Measurements from ENCODE around the gene MRPL18. TPM values are rescaled to one million over a fixed set of nuclear protein-coding genes. Genes with fewer than 3 reads are reported as not detected.

Gene MRPL18
- total RNA-seq, 1 experiment from 2014 or later = 95.2 TPM

DNA sequence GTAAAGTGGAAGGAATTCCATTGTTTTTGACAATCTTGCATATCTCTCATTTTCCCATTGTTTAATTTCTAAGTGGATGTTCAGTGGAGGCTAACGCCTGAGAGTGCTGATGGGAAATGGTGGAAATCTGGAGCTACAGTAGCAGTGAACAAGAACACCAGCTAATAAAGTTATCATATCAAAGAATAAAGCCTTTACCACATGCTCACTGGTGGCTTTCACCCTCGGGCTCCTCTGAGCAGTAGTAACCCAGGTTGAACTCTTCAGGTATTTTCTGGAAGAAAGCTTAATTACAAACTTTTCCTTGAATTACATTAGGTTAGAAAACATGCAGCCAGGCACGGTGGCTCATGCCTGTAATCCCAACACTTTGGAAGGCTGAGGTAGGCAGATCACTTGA is 38.8 kb upstream of the MRPL18 start:
- Mint-ChIP-seq H3K36me3 (peaks cover 80% of the 10 kb centered on the region), H3K4me1 (no peaks in the 10 kb centered on the region), H3K27ac (no peak overlapping the region), H3K27me3 (ENCODE audit: low read depth) (no peaks in the 10 kb centered on the region), H3K4me3 (no peak overlapping the region), H3K9me3 (no peaks in the 10 kb centered on the region)
- TF ChIP-seq FOXK1 (CRISPR knock-in tag; IDR thresholded peaks at IDR 0.05) = no peak
- no peak for TF ChIP-seq ZNF423 (CRISPR knock-in tag; IDR thresholded peaks at IDR 0.05)
- TF ChIP-seq ZNF671 (CRISPR knock-in tag; IDR thresholded peaks at IDR 0.05) = no peak
- TF ChIP-seq JUN (CRISPR knock-in tag; IDR thresholded peaks at IDR 0.05) = no peak
- TF ChIP-seq SP1 (CRISPR knock-in tag; conservative IDR thresholded peaks at IDR 0.05) = no peak
- TF ChIP-seq, protein P1, sequence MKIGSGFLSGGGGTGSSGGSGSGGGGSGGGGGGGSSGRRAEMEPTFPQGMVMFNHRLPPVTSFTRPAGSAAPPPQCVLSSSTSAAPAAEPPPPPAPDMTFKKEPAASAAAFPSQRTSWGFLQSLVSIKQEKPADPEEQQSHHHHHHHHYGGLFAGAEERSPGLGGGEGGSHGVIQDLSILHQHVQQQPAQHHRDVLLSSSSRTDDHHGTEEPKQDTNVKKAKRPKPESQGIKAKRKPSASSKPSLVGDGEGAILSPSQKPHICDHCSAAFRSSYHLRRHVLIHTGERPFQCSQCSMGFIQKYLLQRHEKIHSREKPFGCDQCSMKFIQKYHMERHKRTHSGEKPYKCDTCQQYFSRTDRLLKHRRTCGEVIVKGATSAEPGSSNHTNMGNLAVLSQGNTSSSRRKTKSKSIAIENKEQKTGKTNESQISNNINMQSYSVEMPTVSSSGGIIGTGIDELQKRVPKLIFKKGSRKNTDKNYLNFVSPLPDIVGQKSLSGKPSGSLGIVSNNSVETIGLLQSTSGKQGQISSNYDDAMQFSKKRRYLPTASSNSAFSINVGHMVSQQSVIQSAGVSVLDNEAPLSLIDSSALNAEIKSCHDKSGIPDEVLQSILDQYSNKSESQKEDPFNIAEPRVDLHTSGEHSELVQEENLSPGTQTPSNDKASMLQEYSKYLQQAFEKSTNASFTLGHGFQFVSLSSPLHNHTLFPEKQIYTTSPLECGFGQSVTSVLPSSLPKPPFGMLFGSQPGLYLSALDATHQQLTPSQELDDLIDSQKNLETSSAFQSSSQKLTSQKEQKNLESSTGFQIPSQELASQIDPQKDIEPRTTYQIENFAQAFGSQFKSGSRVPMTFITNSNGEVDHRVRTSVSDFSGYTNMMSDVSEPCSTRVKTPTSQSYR (CRISPR knock-in tag; IDR thresholded peaks at IDR 0.05) = no peak
- no peak for TF ChIP-seq ZNF317 (CRISPR knock-in tag; IDR thresholded peaks at IDR 0.05; ENCODE audit: borderline replicate concordance, low read depth)
- no peak for TF ChIP-seq RELA (CRISPR knock-in tag; IDR thresholded peaks at IDR 0.05; ENCODE audit: borderline replicate concordance)
- TF ChIP-seq FOXJ3 (CRISPR knock-in tag; IDR thresholded peaks at IDR 0.05; ENCODE audit: borderline replicate concordance) = no peak
- no peak for TF ChIP-seq MXD4 (CRISPR knock-in tag; IDR thresholded peaks at IDR 0.05; ENCODE audit: borderline replicate concordance)
- TF ChIP-seq, protein P2, sequence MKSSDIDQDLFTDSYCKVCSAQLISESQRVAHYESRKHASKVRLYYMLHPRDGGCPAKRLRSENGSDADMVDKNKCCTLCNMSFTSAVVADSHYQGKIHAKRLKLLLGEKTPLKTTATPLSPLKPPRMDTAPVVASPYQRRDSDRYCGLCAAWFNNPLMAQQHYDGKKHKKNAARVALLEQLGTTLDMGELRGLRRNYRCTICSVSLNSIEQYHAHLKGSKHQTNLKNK (CRISPR knock-in tag; IDR thresholded peaks at IDR 0.05) = no peak
- TF ChIP-seq, protein P3, sequence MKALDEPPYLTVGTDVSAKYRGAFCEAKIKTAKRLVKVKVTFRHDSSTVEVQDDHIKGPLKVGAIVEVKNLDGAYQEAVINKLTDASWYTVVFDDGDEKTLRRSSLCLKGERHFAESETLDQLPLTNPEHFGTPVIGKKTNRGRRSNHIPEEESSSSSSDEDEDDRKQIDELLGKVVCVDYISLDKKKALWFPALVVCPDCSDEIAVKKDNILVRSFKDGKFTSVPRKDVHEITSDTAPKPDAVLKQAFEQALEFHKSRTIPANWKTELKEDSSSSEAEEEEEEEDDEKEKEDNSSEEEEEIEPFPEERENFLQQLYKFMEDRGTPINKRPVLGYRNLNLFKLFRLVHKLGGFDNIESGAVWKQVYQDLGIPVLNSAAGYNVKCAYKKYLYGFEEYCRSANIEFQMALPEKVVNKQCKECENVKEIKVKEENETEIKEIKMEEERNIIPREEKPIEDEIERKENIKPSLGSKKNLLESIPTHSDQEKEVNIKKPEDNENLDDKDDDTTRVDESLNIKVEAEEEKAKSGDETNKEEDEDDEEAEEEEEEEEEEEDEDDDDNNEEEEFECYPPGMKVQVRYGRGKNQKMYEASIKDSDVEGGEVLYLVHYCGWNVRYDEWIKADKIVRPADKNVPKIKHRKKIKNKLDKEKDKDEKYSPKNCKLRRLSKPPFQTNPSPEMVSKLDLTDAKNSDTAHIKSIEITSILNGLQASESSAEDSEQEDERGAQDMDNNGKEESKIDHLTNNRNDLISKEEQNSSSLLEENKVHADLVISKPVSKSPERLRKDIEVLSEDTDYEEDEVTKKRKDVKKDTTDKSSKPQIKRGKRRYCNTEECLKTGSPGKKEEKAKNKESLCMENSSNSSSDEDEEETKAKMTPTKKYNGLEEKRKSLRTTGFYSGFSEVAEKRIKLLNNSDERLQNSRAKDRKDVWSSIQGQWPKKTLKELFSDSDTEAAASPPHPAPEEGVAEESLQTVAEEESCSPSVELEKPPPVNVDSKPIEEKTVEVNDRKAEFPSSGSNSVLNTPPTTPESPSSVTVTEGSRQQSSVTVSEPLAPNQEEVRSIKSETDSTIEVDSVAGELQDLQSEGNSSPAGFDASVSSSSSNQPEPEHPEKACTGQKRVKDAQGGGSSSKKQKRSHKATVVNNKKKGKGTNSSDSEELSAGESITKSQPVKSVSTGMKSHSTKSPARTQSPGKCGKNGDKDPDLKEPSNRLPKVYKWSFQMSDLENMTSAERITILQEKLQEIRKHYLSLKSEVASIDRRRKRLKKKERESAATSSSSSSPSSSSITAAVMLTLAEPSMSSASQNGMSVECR (CRISPR knock-in tag; IDR thresholded peaks at IDR 0.05; ENCODE audit: borderline replicate concordance) = no peak
- TF ChIP-seq PRRX2 (CRISPR knock-in tag; IDR thresholded peaks at IDR 0.05) = no peak
- ChIA-PET POLR2A (interaction anchor here (1.0 kb wide), 1 partner anchor 101 kb away, joined by 3 read pairs; no protein-coding TSS in a partner anchor), CTCF (no interaction called here)
- ATAC-seq (no peak), DNase-seq (ENCODE audit: low spot score) (no peak)

DNA sequence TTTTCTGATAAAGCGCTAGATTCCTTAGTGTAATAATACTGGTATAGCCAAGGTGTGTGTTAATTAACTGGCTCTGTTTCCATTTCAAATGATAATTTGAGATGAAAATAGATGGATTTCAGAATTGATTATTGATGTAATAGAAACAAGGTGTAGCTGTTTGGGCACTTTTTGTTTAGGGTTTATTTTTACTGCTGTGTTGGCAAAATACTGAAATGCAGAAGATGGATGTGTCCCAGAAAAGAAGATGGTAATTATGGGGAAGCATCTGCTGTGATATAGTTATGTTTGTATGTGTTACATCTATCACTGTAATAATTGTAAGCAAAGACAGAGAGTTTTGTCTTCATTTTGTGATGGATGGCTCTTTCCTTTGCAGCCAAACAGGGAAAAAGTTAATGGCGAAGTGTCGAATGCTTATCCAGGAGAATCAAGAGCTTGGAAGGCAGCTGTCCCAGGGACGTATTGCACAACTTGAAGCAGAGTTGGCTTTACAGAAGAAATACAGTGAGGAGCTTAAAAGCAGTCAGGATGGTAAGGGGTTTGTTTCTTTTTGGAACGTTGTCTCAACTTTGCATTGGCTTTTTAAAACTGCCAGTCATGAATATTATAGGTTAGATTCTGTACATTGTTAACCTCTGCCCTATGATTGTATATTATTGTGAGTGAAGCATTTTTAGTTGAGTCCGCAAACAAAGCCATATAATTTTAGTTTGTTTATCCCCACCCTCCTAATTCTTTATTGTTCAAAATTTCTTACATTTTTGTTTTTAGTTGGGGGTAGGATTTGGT is 37.0 kb upstream of the MRPL18 start:
- H3K36me3 Mint-ChIP-seq = peaks cover 83% of the 10 kb centered on the region
- peak overlapping the region; percentile 60; the same call in 1 of the 2 replicates for H3K27ac Mint-ChIP-seq
- ATAC-seq = no peak
- H3K4me3 Mint-ChIP-seq = no peak overlapping the region
- CTCF ChIA-PET = no interaction called here
- POLR2A ChIA-PET = interaction anchor here (0.7 kb wide), 1 partner anchor 61 kb away, joined by 3 read pairs; no protein-coding TSS in a partner anchor
- TF ChIP-seq NFE2L1 (CRISPR knock-in tag; IDR thresholded peaks at IDR 0.05) (no peak), ESRRA (CRISPR knock-in tag; IDR thresholded peaks at IDR 0.05; ENCODE audit: borderline replicate concordance) (no peak), RORB (CRISPR knock-in tag; IDR thresholded peaks at IDR 0.05) (no peak), SMAD3 (CRISPR knock-in tag; IDR thresholded peaks at IDR 0.05; ENCODE audit: borderline replicate concordance) (no peak)
- TF ChIP-seq, protein P4, sequence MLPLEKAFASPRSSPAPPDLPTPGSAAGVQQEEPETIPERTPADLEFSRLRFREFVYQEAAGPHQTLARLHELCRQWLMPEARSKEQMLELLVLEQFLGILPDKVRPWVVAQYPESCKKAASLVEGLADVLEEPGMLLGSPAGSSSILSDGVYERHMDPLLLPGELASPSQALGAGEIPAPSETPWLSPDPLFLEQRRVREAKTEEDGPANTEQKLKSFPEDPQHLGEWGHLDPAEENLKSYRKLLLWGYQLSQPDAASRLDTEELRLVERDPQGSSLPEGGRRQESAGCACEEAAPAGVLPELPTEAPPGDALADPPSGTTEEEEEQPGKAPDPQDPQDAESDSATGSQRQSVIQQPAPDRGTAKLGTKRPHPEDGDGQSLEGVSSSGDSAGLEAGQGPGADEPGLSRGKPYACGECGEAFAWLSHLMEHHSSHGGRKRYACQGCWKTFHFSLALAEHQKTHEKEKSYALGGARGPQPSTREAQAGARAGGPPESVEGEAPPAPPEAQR (CRISPR knock-in tag; IDR thresholded peaks at IDR 0.05) = no peak
- no peaks in the 10 kb centered on the region for H3K27me3 Mint-ChIP-seq (ENCODE audit: low read depth)
- no peaks in the 10 kb centered on the region for H3K9me3 Mint-ChIP-seq
- DNase-seq (ENCODE audit: low spot score) = no peak
- H3K4me1 Mint-ChIP-seq = no peaks in the 10 kb centered on the region; the same call in 1 of the 2 replicates
